HG02642 (cell line): Measurements from ENCODE around the gene CDX2.

Experiments used
- ATAC-seq: cut with Tn5 transposase; IDR thresholded peaks from one replicate; pipeline ENCODE4 v1.9.1; 2021; ENCODE audit warnings: mild to moderate bottlenecking; ENCODE audit not compliant: unreplicated experiment, poor library complexity

The CDX2 gene

GRCh38 chr13:27979001-27979643, 10.0 kb upstream of the CDX2 start:
- ATAC-seq: no peak

GRCh38 chr13:27978301-27978968, 9.3 kb upstream of the CDX2 start:
- no peak for ATAC-seq

- no peak for ATAC-seq
These were observed 8.6 kb upstream of the CDX2 start for GRCh38 chr13:27977476-27978300.

- ATAC-seq: no peak
These were observed 7.4 kb upstream of the CDX2 start for GRCh38 chr13:27976362-27977091.

- ATAC-seq: no peak
These were observed 6.6 kb upstream of the CDX2 start for GRCh38 chr13:27975564-27976361.

GRCh38 chr13:27973961-27974662, 5.0 kb upstream of the CDX2 start:
- no peak for ATAC-seq

GRCh38 chr13:27973291-27973690, 4.2 kb upstream of the CDX2 start:
- no peak for ATAC-seq

- no peak for ATAC-seq
These were observed 3.3 kb upstream of the CDX2 start for GRCh38 chr13:27972478-27972820.

GRCh38 chr13:27971776-27972477, 2.8 kb upstream of the CDX2 start:
- no peak for ATAC-seq

- no peak for ATAC-seq
These were observed 2.1 kb upstream of the CDX2 start for GRCh38 chr13:27971236-27971645.

- no peak for ATAC-seq
These were observed 1.5 kb upstream of the CDX2 start for GRCh38 chr13:27970382-27971235.

- ATAC-seq: no peak
These were observed 733 bp upstream of the CDX2 start for GRCh38 chr13:27969866-27970229.

- no peak for ATAC-seq
These were observed 616 bp downstream of the CDX2 start for GRCh38 chr13:27968316-27969081.

- no peak for ATAC-seq
These were observed 1.3 kb downstream of the CDX2 start for GRCh38 chr13:27967736-27968315.

GRCh38 chr13:27967203-27967735, 1.8 kb downstream of the CDX2 start:
- no peak for ATAC-seq

- no peak for ATAC-seq
These were observed 2.4 kb downstream of the CDX2 start for GRCh38 chr13:27966641-27967202.
